ENCODE data around the gene CCDC197.

GRCh38 chr14:94015223-94015622, 18.1 kb downstream of the CCDC197 start:
- TF ChIP-seq MAX (IDR thresholded peaks at IDR 0.05) = no peak
- no peak for TF ChIP-seq REST (IDR thresholded peaks at IDR 0.05; ENCODE audit: low read depth)
- no peak for TF ChIP-seq TAF1 (IDR thresholded peaks at IDR 0.05; ENCODE audit: low read depth)
- TF ChIP-seq YY1 (IDR thresholded peaks at IDR 0.05; ENCODE audit: low read depth) = no peak
- no peak for TF ChIP-seq ZBTB7A (IDR thresholded peaks at IDR 0.05; ENCODE audit: low read depth)
- TF ChIP-seq TEAD4 (IDR thresholded peaks at IDR 0.05) = no peak
- TF ChIP-seq EP300 (IDR thresholded peaks at IDR 0.05; ENCODE audit: borderline replicate concordance) = no peak
- no peak for TF ChIP-seq RAD21 (IDR thresholded peaks at IDR 0.05; ENCODE audit: low read depth)
- TF ChIP-seq CREB1 (IDR thresholded peaks at IDR 0.05; ENCODE audit: low read depth) = no peak
- TF ChIP-seq NFIC (IDR thresholded peaks at IDR 0.05) = no peak
- TF ChIP-seq EGR1 (IDR thresholded peaks at IDR 0.05) = no peak
